DND-41 (cell line): ENCODE results near the gene ABHD15.

Source experiments
- ATAC-seq: fragments of 200-7000 bp; cut with Tn5 transposase; 3 replicates; pipeline ENCODE4 v1.9.1; 2021; ENCODE audit warnings: low read depth; ENCODE audit not compliant: insufficient read depth
- DNase-seq: peaks from one replicate; pipeline ENCODE4 v3.0.0-alpha.2; 2020
- H2AFZ ChIP-seq: 2 replicates; pipeline ENCODE4 v1.6.0; 2012; ENCODE audit warnings: low read depth, low read length
- H3K27ac ChIP-seq: 2 replicates; pipeline ENCODE4 v1.5.1; 2012; ENCODE audit warnings: low read length, inconsistent platforms
- H3K27me3 ChIP-seq: fragments of 200-600 bp; sonication (generic); 2 replicates; pipeline ENCODE4 v1.6.0; 2012; ENCODE audit warnings: low read length, mild to moderate bottlenecking, inconsistent platforms; ENCODE audit not compliant: insufficient read depth, poor library complexity
- H3K36me3 ChIP-seq: 2 replicates; pipeline ENCODE4 v1.5.1; 2012; ENCODE audit warnings: low read length, inconsistent platforms; ENCODE audit not compliant: insufficient read depth
- H3K4me1 ChIP-seq: 2 replicates; pipeline ENCODE4 v1.5.1; 2012; ENCODE audit warnings: mild to moderate bottlenecking, low read length; ENCODE audit not compliant: insufficient read depth
- H3K4me2 ChIP-seq: 2 replicates; pipeline ENCODE4 v1.6.0; 2012; ENCODE audit warnings: mild to moderate bottlenecking, moderate library complexity, low read length, inconsistent platforms; ENCODE audit not compliant: insufficient read depth
- H3K4me3 ChIP-seq, 2 experiments: fragments of 200-600 bp in 1 of 2; shearing (Covaris generic) in 1 of 2; 2 replicates each; pipeline ENCODE4 v1.5.1; 2012 to 2016; ENCODE audit warnings: inconsistent platforms in 2 of 2, low read length in 2 of 2, mild to moderate bottlenecking in 2 of 2, low read depth in 1 of 2, moderate library complexity in 1 of 2
- H3K79me2 ChIP-seq: 2 replicates; pipeline ENCODE4 v1.6.0; 2012; ENCODE audit warnings: low read length, inconsistent platforms; ENCODE audit not compliant: insufficient read depth
- H3K9ac ChIP-seq: 2 replicates; pipeline ENCODE4 v1.6.0; 2012; ENCODE audit warnings: low read depth, mild to moderate bottlenecking, inconsistent platforms, low read length, moderate library complexity
- H3K9me3 ChIP-seq: 2 replicates; pipeline ENCODE4 v1.5.1; 2012; ENCODE audit warnings: low read length, moderate library complexity, mild to moderate bottlenecking, inconsistent platforms; ENCODE audit not compliant: insufficient read depth, severe bottlenecking
- H4K20me1 ChIP-seq: 2 replicates; pipeline ENCODE4 v1.6.0; 2012; ENCODE audit warnings: low read length; ENCODE audit not compliant: insufficient read depth
- EZH2 ChIP-seq: IDR thresholded peaks from 3 replicates; pipeline ENCODE4 v1.6.1; 2012; ENCODE audit warnings: borderline replicate concordance, low read depth, mild to moderate bottlenecking, moderate library complexity, low read length, inconsistent platforms; ENCODE audit not compliant: severe bottlenecking
- TF ChIP-seq, protein P1 (sequence below): IDR thresholded peaks from 2 replicates; pipeline ENCODE4 v1.5.1; 2012; ENCODE audit warnings: borderline replicate concordance, low read length, moderate library complexity, mild to moderate bottlenecking; ENCODE audit not compliant: poor library complexity, severe bottlenecking; ENCODE audit errors: extremely low read depth

ABHD15 gene

DNA sequence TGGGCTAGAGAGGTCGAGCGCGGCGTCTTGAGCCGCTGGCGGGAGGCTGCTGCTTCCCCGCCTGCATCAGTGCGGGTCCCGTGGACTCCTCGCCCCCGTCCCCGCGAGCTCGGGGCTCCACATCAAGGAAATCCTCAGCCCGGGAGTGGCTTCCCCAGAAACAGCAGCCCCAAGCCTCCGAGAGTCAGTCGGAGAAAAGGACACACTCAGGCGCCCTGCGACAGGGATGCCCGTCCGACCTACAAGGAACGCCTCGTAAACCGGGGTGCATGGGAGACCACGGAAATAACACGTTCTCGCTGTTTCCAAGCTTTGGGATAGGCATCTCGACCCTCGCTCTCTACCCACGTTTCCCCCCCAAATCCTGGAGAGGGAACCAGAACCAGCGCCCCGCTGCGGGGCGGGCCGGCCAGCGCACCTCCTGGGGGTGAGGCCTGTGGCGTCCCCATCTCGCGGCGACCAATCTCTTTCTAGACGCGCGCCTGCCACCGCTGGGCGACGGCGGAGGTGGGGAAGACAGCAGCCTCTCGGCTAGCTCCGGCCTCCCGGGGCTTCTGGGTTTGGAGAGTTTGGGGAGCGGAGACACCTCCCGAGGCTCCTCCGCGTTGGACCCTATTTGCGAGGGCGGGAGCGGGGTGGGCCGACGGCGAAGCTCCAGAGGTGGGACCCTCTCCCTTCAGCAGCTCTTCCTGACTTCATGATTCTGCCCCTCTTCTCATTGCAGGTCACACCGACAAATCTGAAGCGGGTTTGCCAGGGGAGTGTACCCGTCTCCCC is 905 bp upstream of the ABHD15 start:
- no peak for TF ChIP-seq EZH2
- TF ChIP-seq, protein P1, sequence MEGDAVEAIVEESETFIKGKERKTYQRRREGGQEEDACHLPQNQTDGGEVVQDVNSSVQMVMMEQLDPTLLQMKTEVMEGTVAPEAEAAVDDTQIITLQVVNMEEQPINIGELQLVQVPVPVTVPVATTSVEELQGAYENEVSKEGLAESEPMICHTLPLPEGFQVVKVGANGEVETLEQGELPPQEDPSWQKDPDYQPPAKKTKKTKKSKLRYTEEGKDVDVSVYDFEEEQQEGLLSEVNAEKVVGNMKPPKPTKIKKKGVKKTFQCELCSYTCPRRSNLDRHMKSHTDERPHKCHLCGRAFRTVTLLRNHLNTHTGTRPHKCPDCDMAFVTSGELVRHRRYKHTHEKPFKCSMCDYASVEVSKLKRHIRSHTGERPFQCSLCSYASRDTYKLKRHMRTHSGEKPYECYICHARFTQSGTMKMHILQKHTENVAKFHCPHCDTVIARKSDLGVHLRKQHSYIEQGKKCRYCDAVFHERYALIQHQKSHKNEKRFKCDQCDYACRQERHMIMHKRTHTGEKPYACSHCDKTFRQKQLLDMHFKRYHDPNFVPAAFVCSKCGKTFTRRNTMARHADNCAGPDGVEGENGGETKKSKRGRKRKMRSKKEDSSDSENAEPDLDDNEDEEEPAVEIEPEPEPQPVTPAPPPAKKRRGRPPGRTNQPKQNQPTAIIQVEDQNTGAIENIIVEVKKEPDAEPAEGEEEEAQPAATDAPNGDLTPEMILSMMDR, result peak; percentile 57
- Histone ChIP-seq H3K4me1 (peaks cover 54% of the 10 kb centered on the region), H3K27ac (peak overlapping the region; percentile 95), H3K9ac (peak overlapping the region; percentile 92), H3K4me2 (peak overlapping the region; percentile 96), H3K36me3 (peaks cover 16% of the 10 kb centered on the region), H2AFZ (peak overlapping the region; percentile 72), H3K79me2 (peaks cover 38% of the 10 kb centered on the region), H4K20me1 (peaks cover 29% of the 10 kb centered on the region), H3K4me3 (peak overlapping the region; percentile 46 to 84), H3K27me3 (peaks cover 9% of the 10 kb centered on the region), H3K9me3 (no peaks in the 10 kb centered on the region)
- ATAC-seq (peak; percentile 62), DNase-seq (peak; percentile 78)

DNA sequence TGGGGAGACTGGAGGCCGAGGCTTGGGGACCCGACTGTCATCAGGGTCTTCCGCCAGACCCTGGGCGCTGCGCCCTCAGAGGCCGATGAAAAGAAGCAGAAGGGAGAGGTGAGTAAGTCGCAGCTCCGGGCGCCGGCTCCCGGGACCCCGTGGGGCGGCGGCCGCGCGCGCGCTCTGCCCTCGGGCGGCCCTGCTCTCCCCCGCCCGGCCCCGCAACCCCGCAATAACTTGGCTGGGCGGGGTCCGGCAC is 392 bp upstream of the ABHD15 start:
- Histone ChIP-seq H2AFZ (peak overlapping the region; percentile 72), H3K27ac (peak overlapping the region; percentile 95), H3K4me1 (peaks cover 54% of the 10 kb centered on the region), H3K27me3 (peaks cover 9% of the 10 kb centered on the region), H3K4me2 (peak overlapping the region; percentile 96), H3K79me2 (peaks cover 38% of the 10 kb centered on the region), H3K9me3 (no peaks in the 10 kb centered on the region), H3K36me3 (peaks cover 21% of the 10 kb centered on the region), H3K4me3 (peak overlapping the region; percentile 46 to 84), H3K9ac (peak overlapping the region; percentile 92), H4K20me1 (peaks cover 27% of the 10 kb centered on the region)
- DNase-seq (no peak), ATAC-seq (peak; percentile 3; the same call in 2 of the 3 replicates)
- TF ChIP-seq, protein P1, result no peak
- TF ChIP-seq EZH2, result no peak

DNA sequence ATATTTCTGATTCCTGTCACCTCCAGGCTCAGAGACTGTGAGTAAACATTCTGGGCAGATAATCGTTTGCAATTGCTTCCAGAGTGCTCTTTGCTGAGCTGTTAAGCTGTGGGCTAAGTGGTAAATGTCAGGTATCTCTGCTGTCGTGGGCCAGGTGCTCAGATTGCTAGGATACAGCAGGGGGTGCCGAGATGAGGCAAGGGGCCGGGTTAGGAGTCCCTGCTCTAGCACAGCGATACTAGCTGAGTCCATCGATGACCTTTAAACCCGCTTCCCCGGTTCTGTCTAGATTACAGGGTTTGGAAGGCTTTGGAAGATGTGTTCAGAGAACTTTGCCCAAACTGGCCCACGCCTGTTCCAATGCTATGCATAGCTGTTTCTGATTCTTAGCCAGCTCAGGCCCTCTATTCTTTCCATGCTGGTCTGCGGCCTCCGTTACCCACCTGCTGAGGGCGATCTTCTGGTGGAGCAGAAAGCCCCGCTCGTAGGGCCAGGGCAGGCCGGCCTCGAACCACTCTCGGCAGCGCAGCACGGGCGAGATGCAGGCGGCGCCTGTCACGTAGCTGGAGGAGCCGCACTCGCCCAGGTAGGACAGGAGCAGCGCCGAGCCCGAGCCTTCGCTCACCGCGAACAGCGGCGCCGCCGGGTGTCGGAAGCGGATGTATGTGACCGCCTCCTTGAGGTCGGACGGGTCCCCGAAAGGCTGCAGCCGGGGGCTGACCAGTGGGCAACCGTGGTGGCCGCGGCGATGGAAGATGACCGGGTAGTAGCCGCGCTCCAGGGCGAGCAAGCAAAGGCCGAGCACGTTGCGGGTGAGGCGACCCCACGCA is 979 bp downstream of the ABHD15 start:
- H3K27ac ChIP-seq, result peak overlapping the region; percentile 7; the same call in 1 of the 2 replicates
- H3K4me2 ChIP-seq, result peak overlapping the region; percentile 96
- peaks cover 9% of the 10 kb centered on the region for H3K27me3 ChIP-seq
- H3K36me3 ChIP-seq, result peaks cover 20% of the 10 kb centered on the region
- H3K9ac ChIP-seq, result peak overlapping the region; percentile 92
- peaks cover 20% of the 10 kb centered on the region for H4K20me1 ChIP-seq
- peak overlapping the region; percentile 72 for H2AFZ ChIP-seq
- peak; percentile 48 for DNase-seq
- TF ChIP-seq, protein P1, result peak; percentile 54
- TF ChIP-seq EZH2, result peak; percentile 48
- H3K4me3 ChIP-seq, result peak overlapping the region; percentile 24 to 84; a peak in 3 of 4 replicates
- H3K79me2 ChIP-seq, result peaks cover 38% of the 10 kb centered on the region
- H3K4me1 ChIP-seq, result peaks cover 54% of the 10 kb centered on the region
- no peaks in the 10 kb centered on the region for H3K9me3 ChIP-seq
- ATAC-seq, result 0 out of 3 replicates have a peak, but pooled peaks have one; percentile 2
